ENCODE results near the gene CELA3B.
A peak's percentile ranks its signal among the peaks of the same experiment; 100 is the strongest.
"Not testable (repeated sequence)": the region's sequence is repeated elsewhere in the genome, so short reads cannot be mapped to it uniquely, and the experiment has no call there.

CELA3B gene

GRCh38 chr1:21942959-21943640 is 33.7 kb upstream of the CELA3B start:
- not testable (repeated sequence) for DNase-seq (ENCODE audit: low read depth in 2 of 2)

- DNase-seq (ENCODE audit: low read depth in 2 of 2) = no peak
Observed at GRCh38 chr1:21944733-21945073, 32.1 kb upstream of the CELA3B start.

- no peak for DNase-seq (ENCODE audit: low read depth in 2 of 2)
Observed at GRCh38 chr1:21946836-21947587, 29.8 kb upstream of the CELA3B start.

- DNase-seq (ENCODE audit: low read depth in 2 of 2) = no peak
Observed at GRCh38 chr1:21950734-21951133, 26.1 kb upstream of the CELA3B start.

- no peak for DNase-seq (ENCODE audit: low read depth in 2 of 2)
Observed at GRCh38 chr1:21951226-21951870, 25.5 kb upstream of the CELA3B start.

- DNase-seq (ENCODE audit: low read depth in 2 of 2) = no peak
Observed at GRCh38 chr1:21952786-21953520, 23.9 kb upstream of the CELA3B start.

GRCh38 chr1:21955058-21955457 is 21.8 kb upstream of the CELA3B start:
- DNase-seq (ENCODE audit: low read depth in 2 of 2) = no peak

- DNase-seq (ENCODE audit: low read depth in 2 of 2) = no peak
Observed at GRCh38 chr1:21955501-21956281, 21.1 kb upstream of the CELA3B start.

GRCh38 chr1:21956720-21957552 is 19.9 kb upstream of the CELA3B start:
- peak in 1 of 2 donors; percentile 12 for DNase-seq (ENCODE audit: low read depth in 2 of 2)

GRCh38 chr1:21961337-21961736 is 15.5 kb upstream of the CELA3B start:
- no peak for DNase-seq (ENCODE audit: low read depth in 2 of 2)

GRCh38 chr1:21961799-21962198 is 15.0 kb upstream of the CELA3B start:
- no peak for DNase-seq (ENCODE audit: low read depth in 2 of 2)

- DNase-seq (ENCODE audit: low read depth in 2 of 2) = peak; percentile 59 to 79
Observed at GRCh38 chr1:21963477-21964217, 13.2 kb upstream of the CELA3B start.

GRCh38 chr1:21966247-21967000 is 10.4 kb upstream of the CELA3B start:
- no peak for DNase-seq (ENCODE audit: low read depth in 2 of 2)

GRCh38 chr1:21967216-21967615 is 9.6 kb upstream of the CELA3B start:
- DNase-seq (ENCODE audit: low read depth in 2 of 2) = not testable (repeated sequence)

GRCh38 chr1:21969066-21969465 is 7.8 kb upstream of the CELA3B start:
- not testable (repeated sequence) for DNase-seq (ENCODE audit: low read depth in 2 of 2)

GRCh38 chr1:21970523-21970922 is 6.3 kb upstream of the CELA3B start:
- not testable (repeated sequence) for DNase-seq (ENCODE audit: low read depth in 2 of 2)

- DNase-seq (ENCODE audit: low read depth in 2 of 2) = not testable (repeated sequence)
Observed at GRCh38 chr1:21972973-21973441, 3.8 kb upstream of the CELA3B start.

GRCh38 chr1:21973948-21974347 is 2.9 kb upstream of the CELA3B start:
- DNase-seq (ENCODE audit: low read depth in 2 of 2) = not testable (repeated sequence)

- not testable (repeated sequence) for DNase-seq (ENCODE audit: low read depth in 2 of 2)
Observed at GRCh38 chr1:21974699-21975098, 2.1 kb upstream of the CELA3B start.
